ENCODE data around the gene NCMAP. TPM values are rescaled to one million over a fixed set of nuclear protein-coding genes. Genes with fewer than 3 reads are reported as not detected.

Gene NCMAP
- polyA plus RNA-seq, 1 of the 3 experiments (the other 2 are of a cell fraction), result not detected

- ChIA-PET CTCF (interaction anchor here (1.1 to 2.1 kb wide), 2 partner anchors 13 to 15 kb away, joined by 4 to 7 read pairs; partner anchors contain the start of gene SRRM1), POLR2A (no interaction called here)
- Histone ChIP-seq H3K4me3 (ENCODE audit: low read depth in 2 of 2, low read length in 1 of 2) (no peak overlapping the region), H3K79me2 (ENCODE audit: insufficient read depth) (peaks cover 94% of the 10 kb centered on the region), H3K27me3 (ENCODE audit: insufficient read depth) (no peaks in the 10 kb centered on the region), H3K9ac (no peak overlapping the region), H3K9me3 (no peaks in the 10 kb centered on the region), H2AFZ (ENCODE audit: low read depth) (no peak overlapping the region), H3K4me1 (ENCODE audit: control insufficient read depth in 1 of 2, insufficient read depth in 2 of 2, low read depth in 1 of 2, low read length in 1 of 2) (no peaks in the 10 kb centered on the region), H3K36me3 (replicated peaks in 1 of 2; ENCODE audit: control insufficient read depth in 1 of 2, insufficient read depth in 2 of 2, low read length in 1 of 2) (peaks cover 87 to 93% of the 10 kb centered on the region in 2 experiments), H3F3A (replicated peaks; ENCODE audit: insufficient read depth) (peaks cover 42% of the 10 kb centered on the region), H3K4me2 (no peak overlapping the region), H3K27ac (ENCODE audit: low read depth in 2 of 2, low read length in 1 of 2) (no peak overlapping the region), H4K20me1 (ENCODE audit: insufficient read depth) (peaks cover 17% of the 10 kb centered on the region), H3K9me2 (no peaks in the 10 kb centered on the region)
- no peak for DNase-seq
- TF ChIP-seq IRF3 (IDR thresholded peaks at IDR 0.05; ENCODE audit: low read depth, low read length) (no peak), EZH2phosphoT487 (IDR thresholded peaks at IDR 0.05; ENCODE audit: borderline replicate concordance, low read depth) (no peak), USF1 (IDR thresholded peaks at IDR 0.05; ENCODE audit: borderline replicate concordance, low read depth) (no peak), POLR2AphosphoS5 (IDR thresholded peaks at IDR 0.05; ENCODE audit: low read depth, low read length) (no peak), MAX (IDR thresholded peaks at IDR 0.05; ENCODE audit: low read depth) (no peak), TEAD4 (IDR thresholded peaks at IDR 0.05; ENCODE audit: borderline replicate concordance, insufficient read depth) (no peak)
- 95% methylated on average over 3 of the region's 3 CpGs for WGBS (ENCODE audit: low lambda C conversion rate)
Observed at GRCh38 chr1:24657781-24658180, 101.9 kb downstream of the NCMAP start.

Small RNAs within 50 kb of the gene (small RNA-seq; reads per million reads assigned to genes)
- gene RF00019, result 0 reads per million in 7 experiments

Other genes starting within 250 kb of the NCMAP start
- gene GRHL3, start 236.7 kb upstream of the NCMAP start, polyA plus RNA-seq (2012; rRNA removed), result 0.05 TPM in 1 of 2 replicates, not detected in the other
- gene STPG1, start 142.3 kb upstream of the NCMAP start, polyA plus RNA-seq (2012; rRNA removed), result 8.6 and 8.7 TPM in 2 replicates
- 20.3 and 28.6 TPM in 2 replicates for gene NIPAL3, start 140.3 kb upstream of the NCMAP start, polyA plus RNA-seq (2012; rRNA removed)
- gene RCAN3, start 53.3 kb upstream of the NCMAP start, polyA plus RNA-seq (2012; rRNA removed), result 4.8 TPM in 2 replicates
- 52.3 and 56.1 TPM in 2 replicates for gene SRRM1, start 87.2 kb downstream of the NCMAP start, polyA plus RNA-seq (2012; rRNA removed)
- gene CLIC4, start 189.4 kb downstream of the NCMAP start, polyA plus RNA-seq (2012; rRNA removed), result 66.4 and 84.4 TPM in 2 replicates

All from SK-N-SH (cell line).